Glutamatergic neuron (in vitro differentiated cells): Measurements from ENCODE around the gene PLIN1. TPM values are rescaled to one million over a fixed set of nuclear protein-coding genes. Genes with fewer than 3 reads are reported as not detected.

Experiments used
- DNase-seq: peaks from one replicate; pipeline ENCODE4 v3.0.0; 2022
- H3K27ac Mint-ChIP-seq: one replicate; pipeline ENCODE4 v1.8.0; 2020; ENCODE audit warnings: mild to moderate bottlenecking, mixed read lengths, inconsistent platforms; ENCODE audit not compliant: unreplicated experiment
- H3K27me3 Mint-ChIP-seq: one replicate; pipeline ENCODE4 v1.8.0; 2020; ENCODE audit warnings: mild to moderate bottlenecking, moderate library complexity, mixed read lengths, inconsistent platforms; ENCODE audit not compliant: unreplicated experiment
- H3K36me3 Mint-ChIP-seq: one replicate; pipeline ENCODE4 v1.8.0; 2020; ENCODE audit warnings: mild to moderate bottlenecking, mixed read lengths, inconsistent platforms; ENCODE audit not compliant: unreplicated experiment
- H3K4me1 Mint-ChIP-seq: one replicate; pipeline ENCODE4 v1.8.0; 2020; ENCODE audit warnings: mild to moderate bottlenecking, low read depth, mixed read lengths, inconsistent platforms; ENCODE audit not compliant: unreplicated experiment
- H3K4me3 Mint-ChIP-seq: one replicate; pipeline ENCODE4 v1.8.0; 2020; ENCODE audit warnings: mild to moderate bottlenecking, mixed read lengths, inconsistent platforms; ENCODE audit not compliant: unreplicated experiment
- H3K9me3 Mint-ChIP-seq: one replicate; pipeline ENCODE4 v1.8.0; 2020; ENCODE audit warnings: mild to moderate bottlenecking, moderate library complexity, mixed read lengths, inconsistent platforms; ENCODE audit not compliant: unreplicated experiment
- CTCF ChIP-seq: fragments of 200-600 bp; sonication (generic); IDR thresholded peaks from one replicate; pipeline ENCODE4 v1.5.0; 2021; ENCODE audit not compliant: partially characterized antibody, unreplicated experiment
- total RNA-seq: library from RNA; stranded (reverse); fragmentation: NEBNext Ultra II Directional; extraction: Animal tissue kit (Norgen Biotek cat#: 25700); gene quantifications from one replicate; pipeline ENCODE4 v1.2.1, GENCODE V29; 2021; ENCODE audit not compliant: unreplicated experiment

PLIN1 gene
- total RNA-seq, 1 donor from 2014 or later: not detected

GRCh38 chr15:89654301-89654761 is 24.8 kb downstream of the PLIN1 start:
- H3K4me3 Mint-ChIP-seq: peak overlapping the region; percentile 79
- H3K9me3 Mint-ChIP-seq: peaks cover 12% of the 10 kb centered on the region
- peaks cover 9% of the 10 kb centered on the region for H3K27me3 Mint-ChIP-seq
- H3K4me1 Mint-ChIP-seq: peaks cover 5% of the 10 kb centered on the region
- H3K27ac Mint-ChIP-seq: no peak overlapping the region
- no peak for TF ChIP-seq CTCF
- peaks cover 4% of the 10 kb centered on the region for H3K36me3 Mint-ChIP-seq
- no peak for DNase-seq

GRCh38 chr15:89653578-89653977 is 25.6 kb downstream of the PLIN1 start:
- Mint-ChIP-seq H3K4me3 (no peak overlapping the region), H3K36me3 (peaks cover 4% of the 10 kb centered on the region), H3K9me3 (peaks cover 12% of the 10 kb centered on the region), H3K27me3 (peaks cover 7% of the 10 kb centered on the region), H3K27ac (no peak overlapping the region), H3K4me1 (peaks cover 5% of the 10 kb centered on the region)
- no peak for TF ChIP-seq CTCF
- DNase-seq: no peak

GRCh38 chr15:89652666-89653065 is 26.5 kb downstream of the PLIN1 start:
- peaks cover 7% of the 10 kb centered on the region for H3K27me3 Mint-ChIP-seq
- no peak for DNase-seq
- H3K4me1 Mint-ChIP-seq: peaks cover 5% of the 10 kb centered on the region
- no peak for TF ChIP-seq CTCF
- peaks cover 12% of the 10 kb centered on the region for H3K9me3 Mint-ChIP-seq
- peaks cover 4% of the 10 kb centered on the region for H3K36me3 Mint-ChIP-seq
- no peak overlapping the region for H3K27ac Mint-ChIP-seq
- H3K4me3 Mint-ChIP-seq: no peak overlapping the region

- Mint-ChIP-seq H3K9me3 (peaks cover 12% of the 10 kb centered on the region), H3K4me1 (peaks cover 5% of the 10 kb centered on the region), H3K36me3 (peaks cover 4% of the 10 kb centered on the region), H3K27ac (no peak overlapping the region), H3K4me3 (no peak overlapping the region), H3K27me3 (peaks cover 10% of the 10 kb centered on the region)
- no peak for DNase-seq
- no peak for TF ChIP-seq CTCF
These were observed 27.0 kb downstream of the PLIN1 start for GRCh38 chr15:89652131-89652530.

DNA sequence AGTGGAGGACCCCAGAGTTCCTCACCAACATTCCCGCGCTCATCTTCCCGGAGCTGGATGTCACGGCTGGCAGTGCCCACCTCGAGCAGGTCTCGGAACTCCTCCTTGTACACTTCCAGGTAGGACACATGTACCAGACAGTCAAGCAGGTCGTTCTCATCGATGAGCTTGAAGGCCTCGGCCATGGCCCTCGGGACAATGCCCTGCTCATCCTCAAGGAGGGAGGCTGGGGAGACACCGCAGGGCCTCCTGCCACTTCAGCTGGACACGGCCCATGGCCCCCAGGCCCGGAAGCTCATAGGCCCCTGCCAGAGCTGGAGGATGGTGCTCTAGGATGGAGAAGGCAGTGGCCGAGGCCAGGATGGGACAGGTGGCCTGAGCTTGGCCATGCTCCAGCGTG is 29.5 kb downstream of the PLIN1 start:
- Mint-ChIP-seq H3K4me3 (no peak overlapping the region), H3K4me1 (peaks cover 2% of the 10 kb centered on the region), H3K27ac (no peak overlapping the region), H3K27me3 (peaks cover 14% of the 10 kb centered on the region), H3K36me3 (no peaks in the 10 kb centered on the region), H3K9me3 (peaks cover 8% of the 10 kb centered on the region)
- TF ChIP-seq CTCF: no peak
- no peak for DNase-seq
